Loucy (cell line): ENCODE measurements around the gene SLC9A3.

Experiments used
- CTCF ChIP-seq: fragments of 200-600 bp; sonication (generic); conservative IDR thresholded peaks from 2 replicates; pipeline ENCODE4 v1.5.1; 2014; ENCODE audit warnings: mild to moderate bottlenecking, antibody characterized with exemption, low read length
- EZH2phosphoT487 ChIP-seq: fragments of 200-600 bp; IDR thresholded peaks from 2 replicates; pipeline ENCODE4 v1.6.1; 2018; ENCODE audit warnings: antibody characterized with exemption, mild to moderate bottlenecking, moderate library complexity, borderline replicate concordance

GRCh38 chr5:483434-484140 is 40.7 kb downstream of the SLC9A3 start:
- TF ChIP-seq CTCF (no peak), EZH2phosphoT487 (no peak)
